H1 (cell line): ENCODE results near the gene TSHB. TPM values are rescaled to one million over a fixed set of nuclear protein-coding genes. Genes with fewer than 3 reads are reported as not detected.

Experiments used
- CTCF ChIA-PET: fragments of 300-600 bp; sonication (Branson Sonifier 250); formaldehyde crosslinking; loops from one replicate; lab custom pipeline; 2021; ENCODE audit not compliant: partially characterized antibody; lab: Charles Lee
- POLR2A ChIA-PET: fragments of 300-600 bp; sonication (Branson Sonifier 250); formaldehyde crosslinking; loops from one replicate; lab custom pipeline; 2021; ENCODE audit warnings: inconsistent platforms; ENCODE audit not compliant: partially characterized antibody; lab: Charles Lee
- DNase-seq, 2 experiments: peaks; one replicate each; pipeline versions ENCODE4 v3.0.0 to v3.0.0-alpha.2; 2010 to 2022; ENCODE audit warnings: low spot score in 2 of 2, low read depth in 1 of 2, mixed read lengths in 1 of 2
- FAIRE-seq: peaks from 2 replicates; lab custom pipeline; 2011; peaks lifted over from hg19 to GRCh38; lab: Jason Lieb, UNC
- H2AFZ ChIP-seq: 2 replicates; pipeline ENCODE4 v1.8.1; 2012; ENCODE audit warnings: low read length, inconsistent platforms
- H2AK5ac ChIP-seq: 2 replicates; pipeline ENCODE4 v1.6.1; 2013; ENCODE audit warnings: low read depth, low read length
- H2BK120ac ChIP-seq: replicated peaks from 2 replicates; pipeline ENCODE3; 2013; ENCODE audit warnings: low read depth, low read length, inconsistent platforms
- H2BK12ac ChIP-seq: 2 replicates; pipeline ENCODE4 v1.6.1; 2013; ENCODE audit warnings: low read depth, low read length
- H2BK15ac ChIP-seq: 2 replicates; pipeline ENCODE4 v1.6.1; 2013; ENCODE audit warnings: low read length
- H2BK20ac ChIP-seq: 2 replicates; pipeline ENCODE4 v1.6.1; 2013; ENCODE audit warnings: low read length
- H2BK5ac ChIP-seq: 2 replicates; pipeline ENCODE4 v1.6.1; 2013; ENCODE audit warnings: low read depth, low read length
- H3K14ac ChIP-seq: 2 replicates; pipeline ENCODE4 v1.6.1; 2013; ENCODE audit warnings: inconsistent platforms; ENCODE audit not compliant: insufficient read length
- H3K18ac ChIP-seq: 2 replicates; pipeline ENCODE4 v1.6.1; 2013; ENCODE audit warnings: low read length; ENCODE audit errors: extremely low read depth
- H3K23ac ChIP-seq: 2 replicates; pipeline ENCODE4 v1.6.1; 2013; ENCODE audit warnings: inconsistent platforms; ENCODE audit not compliant: insufficient read length
- H3K23me2 ChIP-seq: 2 replicates; pipeline ENCODE4 v1.6.1; 2013; ENCODE audit warnings: low read depth, low read length
- H3K27ac ChIP-seq: 2 replicates; pipeline ENCODE4 v1.6.1; 2011; ENCODE audit warnings: low read depth, low read length, inconsistent platforms
- H3K27me3 ChIP-seq, 4 experiments: replicated peaks in 1 of 4; 1 replicate in 1 of 4; 2 replicates in 3 of 4; pipeline versions ENCODE4 v1.6.1 to v1.8.1; 2011 to 2013; ENCODE audit warnings: low read length in 3 of 4, mild to moderate bottlenecking in 3 of 4, inconsistent platforms in 2 of 4, mixed read lengths in 2 of 4, moderate library complexity in 1 of 4; ENCODE audit not compliant: control insufficient read depth in 3 of 4, insufficient read depth in 3 of 4; ENCODE audit errors: extremely low read depth in 1 of 4
- H3K36me3 ChIP-seq, 4 experiments: 2 replicates each; pipeline versions ENCODE4 v1.6.1 to v1.8.1; 2011 to 2013; ENCODE audit warnings: mild to moderate bottlenecking in 4 of 4, low read length in 3 of 4, moderate library complexity in 2 of 4, control low read depth in 1 of 4, inconsistent platforms in 1 of 4; ENCODE audit not compliant: insufficient read depth in 4 of 4, control insufficient read depth in 2 of 4
- H3K4ac ChIP-seq: replicated peaks from 2 replicates; pipeline ENCODE3; 2013; ENCODE audit warnings: low read length, low read depth, mixed read lengths, inconsistent platforms; ENCODE audit not compliant: insufficient read length
- H3K4me1 ChIP-seq, 4 experiments: replicated peaks in 1 of 4; 1 replicate in 1 of 4; 2 replicates in 3 of 4; pipeline versions ENCODE4 v1.6.1 to v1.8.1; 2011 to 2013; ENCODE audit warnings: low read length in 3 of 4, inconsistent platforms in 2 of 4, mixed read lengths in 1 of 4; ENCODE audit not compliant: insufficient read depth in 4 of 4, control insufficient read depth in 3 of 4
- H3K4me2 ChIP-seq, 2 experiments: 2 replicates each; pipeline versions ENCODE4 v1.6.1 to v1.8.1; 2011 to 2013; ENCODE audit warnings: low read depth in 2 of 2, low read length in 2 of 2, control low read depth in 1 of 2, inconsistent platforms in 1 of 2, mild to moderate bottlenecking in 1 of 2; ENCODE audit not compliant: insufficient read depth in 1 of 2
- H3K4me3 ChIP-seq, 4 experiments: fragments of 200-600, 300-600 bp in 1 of 4; sonication (generic), shearing (Covaris generic), sonication (Bioruptor Twin) in 1 of 4; 2 replicates each; pipeline versions ENCODE4 v1.5.1 to v1.8.1; 2011 to 2016; ENCODE audit warnings: low read length in 4 of 4, low read depth in 3 of 4, control low read depth in 2 of 4, inconsistent platforms in 2 of 4, mild to moderate bottlenecking in 2 of 4, mixed read lengths in 1 of 4, moderate library complexity in 1 of 4; ENCODE audit not compliant: insufficient read depth in 2 of 4; ENCODE audit errors: extremely low read depth in 1 of 4
- H3K56ac ChIP-seq: replicated peaks from 2 replicates; pipeline ENCODE3; 2013; ENCODE audit warnings: low read depth, mild to moderate bottlenecking, mixed read lengths, low read length, inconsistent platforms; ENCODE audit not compliant: insufficient read length
- H3K79me1 ChIP-seq: 2 replicates; pipeline ENCODE4 v1.6.1; 2013; ENCODE audit warnings: low read depth, low read length, control low read depth
- H3K79me2 ChIP-seq, 2 experiments: 2 replicates each; pipeline versions ENCODE4 v1.6.1 to v1.8.1; 2012 to 2013; ENCODE audit warnings: low read length in 2 of 2, mild to moderate bottlenecking in 2 of 2, inconsistent platforms in 1 of 2; ENCODE audit not compliant: insufficient read depth in 2 of 2, control insufficient read depth in 1 of 2
- H3K9ac ChIP-seq, 4 experiments: replicated peaks in 1 of 4; 1 replicate in 1 of 4; 2 replicates in 3 of 4; pipeline versions ENCODE4 v1.6.1 to v1.8.1; 2011 to 2013; ENCODE audit warnings: low read depth in 3 of 4, low read length in 3 of 4, control low read depth in 2 of 4, mild to moderate bottlenecking in 2 of 4, moderate library complexity in 2 of 4, inconsistent platforms in 1 of 4; ENCODE audit errors: extremely low read depth in 1 of 4
- H3K9me3 ChIP-seq, 2 experiments: 2 replicates each; pipeline versions ENCODE4 v1.6.1 to v1.8.1; 2012 to 2013; ENCODE audit warnings: mild to moderate bottlenecking in 2 of 2, moderate library complexity in 2 of 2, control low read depth in 1 of 2, inconsistent platforms in 1 of 2, low read depth in 1 of 2, low read length in 1 of 2, mixed read lengths in 1 of 2; ENCODE audit not compliant: insufficient read depth in 2 of 2
- H4K20me1 ChIP-seq, 2 experiments: replicated peaks in 1 of 2; 2 replicates each; pipeline versions ENCODE3 to v1.8.1; 2011 to 2013; ENCODE audit warnings: inconsistent platforms in 2 of 2, low read length in 2 of 2, mild to moderate bottlenecking in 1 of 2; ENCODE audit not compliant: insufficient read depth in 2 of 2, control insufficient read depth in 1 of 2
- H4K5ac ChIP-seq: 2 replicates; pipeline ENCODE4 v1.6.1; 2013; ENCODE audit warnings: low read length, low read depth, mixed read lengths, inconsistent platforms; ENCODE audit not compliant: insufficient read length
- H4K8ac ChIP-seq: 2 replicates; pipeline ENCODE4 v1.8.0; 2013; ENCODE audit warnings: mild to moderate bottlenecking, moderate library complexity, low read length, inconsistent platforms; ENCODE audit not compliant: insufficient read depth; ENCODE audit errors: extremely low read depth
- H4K91ac ChIP-seq: replicated peaks from 2 replicates; pipeline ENCODE3; 2013; ENCODE audit warnings: low read length, mixed read lengths, inconsistent platforms; ENCODE audit not compliant: insufficient read length
- GABPA ChIP-seq: IDR thresholded peaks from 2 replicates; pipeline ENCODE4 v1.6.1; 2011; ENCODE audit warnings: mild to moderate bottlenecking, low read length, moderate library complexity, borderline replicate concordance; ENCODE audit not compliant: insufficient read depth
- GTF2F1 ChIP-seq: IDR thresholded peaks from 2 replicates; pipeline ENCODE4 v1.6.1; 2012; ENCODE audit warnings: low read depth, low read length, improper control_type of control experiment, borderline replicate concordance
- MAFK ChIP-seq: IDR thresholded peaks from 2 replicates; pipeline ENCODE4 v1.6.1; 2012; ENCODE audit warnings: low read depth, mild to moderate bottlenecking, improper control_type of control experiment, low read length
- PHF8 ChIP-seq: fragments of 200-600 bp; sonication (generic); conservative IDR thresholded peaks from 2 replicates; pipeline ENCODE4 v1.7.1; 2012; ENCODE audit warnings: low read depth, mild to moderate bottlenecking, inconsistent platforms, low read length, moderate library complexity
- POU5F1 ChIP-seq: IDR thresholded peaks from 2 replicates; pipeline ENCODE4 v1.6.1; 2011; ENCODE audit warnings: low read depth, mild to moderate bottlenecking, low read length, moderate library complexity
- RXRA ChIP-seq: IDR thresholded peaks from 2 replicates; pipeline ENCODE4 v1.6.1; 2011; ENCODE audit warnings: low read depth, mild to moderate bottlenecking, low read length, moderate library complexity; ENCODE audit not compliant: insufficient read depth
- WGBS, 2 experiments: shearing (Covaris generic) in 1 of 2; methylation state at CpG; one replicate each; pipeline versions ENCODE4 v1.1.6 to v1.1.7; 2013 to 2015; ENCODE audit warnings: low lambda C conversion rate in 2 of 2, mixed read lengths in 2 of 2, inconsistent platforms in 1 of 2, low coverage in 1 of 2, missing lambda C conversion rate in 1 of 2; ENCODE audit not compliant: insufficient replicate concordance in 2 of 2, insufficient coverage in 1 of 2, insufficient read length in 1 of 2; ENCODE audit errors: extremely low coverage in 1 of 2, missing lambda C conversion rate in 1 of 2; 5-methylcytosine and 5-hydroxymethylcytosine counted together
- polyA plus RNA-seq, 7 experiments: library from polyadenylated mRNA; depleted of rRNA in 3 of 7; stranded (reverse) in 5 of 7; unstranded in 2 of 7; fragments of >200 nt in 5 of 7; fragments of 200-250 nt in 2 of 7; gene quantifications; 1 replicate in 5 of 7; 2 replicates in 1 of 7; 4 replicates in 1 of 7; pipeline versions ENCODE4 v1.2.1 to v1.2.3, GENCODE V29; 2011 to 2013; ENCODE audit warnings: missing spikeins in 2 of 7, mixed read lengths in 2 of 7
- total RNA-seq: library from RNA; stranded (reverse); fragmentation: NEBNext Ultra II Directional; extraction: Animal tissue kit (Norgen Biotek cat#: 25700); gene quantifications from 2 replicates; pipeline ENCODE4 v1.2.1, GENCODE V29; 2021

Gene TSHB
- total and polyA plus RNA-seq, 2 of the 8 experiments (the other 6 are each of a cell fraction or from before 2014, with no cell fraction given): not detected

GRCh38 chr1:115063228-115063901 lies 33.7 kb downstream of the TSHB start:
- FAIRE-seq (no peak), DNase-seq (no peak)
- POLR2A ChIA-PET: no interaction called here
- Histone ChIP-seq H3K4me3 (no peak overlapping the region), H3K79me2 (no peaks in the 10 kb centered on the region), H4K91ac (no peak overlapping the region), H3K18ac (no peak overlapping the region), H3K27ac (no peak overlapping the region), H3K23ac (no peak overlapping the region), H4K8ac (no peak overlapping the region), H2BK15ac (no peak overlapping the region), H3K23me2 (no peaks in the 10 kb centered on the region), H2BK120ac (no peak overlapping the region), H3K27me3 (no peaks in the 10 kb centered on the region), H2BK5ac (no peak overlapping the region), H4K20me1 (no peaks in the 10 kb centered on the region), H3K36me3 (no peaks in the 10 kb centered on the region), H3K4me1 (no peaks in the 10 kb centered on the region; a peak in 1 of 7 replicates), H3K9me3 (no peaks in the 10 kb centered on the region), H2AFZ (no peak overlapping the region), H2BK12ac (no peak overlapping the region), H3K79me1 (no peaks in the 10 kb centered on the region), H4K5ac (no peak overlapping the region), H3K14ac (no peak overlapping the region), H3K9ac (no peak overlapping the region), H2AK5ac (no peak overlapping the region)
- TF ChIP-seq POU5F1 (no peak), GTF2F1 (no peak), MAFK (no peak), GABPA (no peak), PHF8 (no peak), RXRA (no peak)
- TF ChIP-seq, all 59 proteins: peak for 0
- Histone ChIP-seq H2BK20ac (no peak overlapping the region), H3K4me2 (no peak overlapping the region), H3K56ac (no peak overlapping the region), H3K4ac (no peak overlapping the region)
- CTCF ChIA-PET: no interaction called here
- WGBS, 2 experiments: 94% methylated on average over 7 of the region's 7 CpGs; no CpG with 5 or more reads in 1 of the 2 experiments
